ENCODE results near the gene STK32A. TPM values are rescaled to one million over a fixed set of nuclear protein-coding genes. Genes with fewer than 3 reads are reported as not detected.

The STK32A gene
- total and polyA plus RNA-seq, 2 donors (not counting 1 experiment from before 2014, with no cell fraction given) = not detected

DNA sequence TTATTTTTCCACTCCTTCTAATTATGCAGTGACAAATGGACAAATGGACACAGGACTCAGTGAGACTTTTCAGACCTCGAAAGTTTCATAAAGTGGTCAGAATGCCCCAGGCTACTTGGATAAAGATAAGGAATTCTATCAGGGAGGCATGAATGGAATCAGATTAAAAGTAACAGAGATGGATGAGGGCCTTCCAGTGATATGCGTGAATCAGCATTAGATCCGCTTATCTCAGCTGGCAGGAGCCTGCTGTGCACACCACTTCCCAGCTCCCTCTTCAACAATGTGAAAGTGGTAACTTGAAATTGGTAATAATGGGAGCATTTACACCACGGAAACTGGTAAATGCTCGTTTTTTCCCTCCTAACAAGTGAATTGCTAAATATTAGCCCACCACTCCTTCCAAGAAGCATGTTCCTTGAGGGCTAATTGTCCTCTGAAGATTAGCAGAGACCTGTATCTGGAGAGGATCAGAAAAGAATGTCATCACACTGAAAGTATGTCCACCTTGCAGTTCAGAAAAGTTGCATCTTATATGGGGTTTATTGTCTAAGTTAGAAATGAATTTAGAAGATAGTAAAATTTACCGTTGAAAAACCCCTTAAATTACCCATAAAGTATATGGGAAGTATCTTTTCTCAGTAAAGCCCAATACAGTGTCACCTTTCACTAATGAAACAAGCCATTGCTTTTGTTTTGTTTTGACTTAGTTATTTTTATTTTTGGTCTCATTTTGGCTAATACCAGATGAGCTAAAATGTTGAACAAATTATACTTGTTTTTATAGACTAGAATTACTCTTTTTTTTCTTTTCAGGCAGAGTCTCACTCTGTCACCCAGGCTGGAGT, 149.7 kb downstream of the STK32A start:
- ChIA-PET CTCF (no interaction called here), POLR2A (no interaction called here)
- Mint-ChIP-seq H3K27ac (no peak overlapping the region), H3K9me3 (ENCODE audit: insufficient read depth) (no peaks in the 10 kb centered on the region), H3K27me3 (peaks cover 9% of the 10 kb centered on the region), H3K4me3 (no peak overlapping the region), H3K4me1 (no peaks in the 10 kb centered on the region)
- Histone ChIP-seq H3K27me3 (replicated peaks in 1 of 4; ENCODE audit: control extremely low read depth in 1 of 4, control insufficient read depth in 3 of 4, insufficient read depth in 4 of 4, low read length in 3 of 4) (no peaks in the 10 kb centered on the region), H2AFZ (ENCODE audit: insufficient read depth, low read depth, low read length, poor library complexity, severe bottlenecking) (no peak overlapping the region), H3K9ac (ENCODE audit: low read length) (no peak overlapping the region), H3K9me3 (ENCODE audit: control extremely low read depth in 1 of 3, control insufficient read depth in 2 of 3, insufficient read depth in 1 of 3, low read length in 2 of 3) (peaks cover 0 to 3% (median 0%) of the 10 kb centered on the region in 3 donors), H3K4me2 (replicated peaks; ENCODE audit: low read depth, low read length, poor library complexity, severe bottlenecking) (no peak overlapping the region), H3K4me3 (ENCODE audit: control extremely low read depth in 1 of 5, extremely low read depth in 1 of 5, insufficient read depth in 1 of 5, low read depth in 2 of 5, low read length in 4 of 5) (no peak overlapping the region), H3K79me2 (ENCODE audit: control insufficient read depth, insufficient read depth, low read length) (no peaks in the 10 kb centered on the region), H3K4me1 (ENCODE audit: control insufficient read depth in 2 of 2, insufficient read depth in 2 of 2, low read length in 2 of 2) (no peaks in the 10 kb centered on the region), H3K36me3 (replicated peaks in 1 of 2; ENCODE audit: control extremely low read depth in 1 of 2, control insufficient read depth in 1 of 2, extremely low read depth in 1 of 2, insufficient read depth in 2 of 2, low read length in 1 of 2) (no peaks in the 10 kb centered on the region), H4K20me1 (ENCODE audit: control insufficient read depth, insufficient read depth, low read length, poor library complexity, severe bottlenecking) (no peaks in the 10 kb centered on the region), H3K27ac (ENCODE audit: low read length in 2 of 2) (no peak overlapping the region)
- intact Hi-C loops (cut with micrococcal nuclease) = no loop called here
- no peak for TF ChIP-seq EZH2 (IDR thresholded peaks at IDR 0.05; ENCODE audit: borderline replicate concordance, insufficient read depth, low read depth, low read length, poor library complexity, severe bottlenecking)
- TF ChIP-seq, protein P1, sequence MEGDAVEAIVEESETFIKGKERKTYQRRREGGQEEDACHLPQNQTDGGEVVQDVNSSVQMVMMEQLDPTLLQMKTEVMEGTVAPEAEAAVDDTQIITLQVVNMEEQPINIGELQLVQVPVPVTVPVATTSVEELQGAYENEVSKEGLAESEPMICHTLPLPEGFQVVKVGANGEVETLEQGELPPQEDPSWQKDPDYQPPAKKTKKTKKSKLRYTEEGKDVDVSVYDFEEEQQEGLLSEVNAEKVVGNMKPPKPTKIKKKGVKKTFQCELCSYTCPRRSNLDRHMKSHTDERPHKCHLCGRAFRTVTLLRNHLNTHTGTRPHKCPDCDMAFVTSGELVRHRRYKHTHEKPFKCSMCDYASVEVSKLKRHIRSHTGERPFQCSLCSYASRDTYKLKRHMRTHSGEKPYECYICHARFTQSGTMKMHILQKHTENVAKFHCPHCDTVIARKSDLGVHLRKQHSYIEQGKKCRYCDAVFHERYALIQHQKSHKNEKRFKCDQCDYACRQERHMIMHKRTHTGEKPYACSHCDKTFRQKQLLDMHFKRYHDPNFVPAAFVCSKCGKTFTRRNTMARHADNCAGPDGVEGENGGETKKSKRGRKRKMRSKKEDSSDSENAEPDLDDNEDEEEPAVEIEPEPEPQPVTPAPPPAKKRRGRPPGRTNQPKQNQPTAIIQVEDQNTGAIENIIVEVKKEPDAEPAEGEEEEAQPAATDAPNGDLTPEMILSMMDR (IDR thresholded peaks at IDR 0.05) = no peak
- 80% methylated on average over 1 of the region's 6 CpGs for WGBS (ENCODE audit: insufficient coverage)
- ATAC-seq (ENCODE audit: low read depth) (no peak), DNase-seq (no peak)

DNA sequence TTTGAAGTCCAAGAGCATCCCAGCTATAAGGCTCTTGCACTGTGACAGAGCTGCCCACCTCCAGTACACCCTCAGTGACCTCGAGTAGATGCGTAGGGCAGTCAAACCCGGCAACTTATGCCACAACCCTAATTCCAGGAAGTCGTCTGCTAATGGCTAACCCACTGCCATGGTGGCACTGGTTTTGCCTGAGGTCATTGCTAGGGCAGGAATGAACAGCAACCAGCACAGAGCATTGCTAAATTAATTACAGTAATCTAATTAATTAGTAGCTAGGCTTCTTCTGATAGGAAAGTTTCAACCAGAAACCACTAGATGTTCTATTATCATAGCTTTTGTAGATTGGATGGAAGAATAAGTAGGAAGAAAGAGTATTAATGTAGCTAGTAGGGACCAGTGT, 152.3 kb downstream of the STK32A start:
- Mint-ChIP-seq H3K4me1 (no peaks in the 10 kb centered on the region), H3K4me3 (no peak overlapping the region), H3K27ac (no peak overlapping the region), H3K9me3 (ENCODE audit: insufficient read depth) (no peaks in the 10 kb centered on the region), H3K27me3 (peaks cover 13% of the 10 kb centered on the region)
- DNase-seq (no peak), ATAC-seq (ENCODE audit: low read depth) (no peak)
- WGBS (ENCODE audit: insufficient coverage) = 87% methylated on average over 4 of the region's 4 CpGs
- Histone ChIP-seq H3K9me3 (ENCODE audit: control extremely low read depth in 1 of 3, control insufficient read depth in 2 of 3, insufficient read depth in 1 of 3, low read length in 2 of 3) (peaks cover 0 to 3% (median 0%) of the 10 kb centered on the region in 3 donors), H3K79me2 (ENCODE audit: control insufficient read depth, insufficient read depth, low read length) (no peaks in the 10 kb centered on the region), H2AFZ (ENCODE audit: insufficient read depth, low read depth, low read length, poor library complexity, severe bottlenecking) (no peak overlapping the region), H3K36me3 (replicated peaks in 1 of 2; ENCODE audit: control extremely low read depth in 1 of 2, control insufficient read depth in 1 of 2, extremely low read depth in 1 of 2, insufficient read depth in 2 of 2, low read length in 1 of 2) (no peaks in the 10 kb centered on the region), H3K4me3 (ENCODE audit: control extremely low read depth in 1 of 5, extremely low read depth in 1 of 5, insufficient read depth in 1 of 5, low read depth in 2 of 5, low read length in 4 of 5) (no peak overlapping the region), H3K27me3 (replicated peaks in 1 of 4; ENCODE audit: control extremely low read depth in 1 of 4, control insufficient read depth in 3 of 4, insufficient read depth in 4 of 4, low read length in 3 of 4) (no peaks in the 10 kb centered on the region), H3K4me1 (ENCODE audit: control insufficient read depth in 2 of 2, insufficient read depth in 2 of 2, low read length in 2 of 2) (no peaks in the 10 kb centered on the region), H3K9ac (ENCODE audit: low read length) (no peak overlapping the region), H3K4me2 (replicated peaks; ENCODE audit: low read depth, low read length, poor library complexity, severe bottlenecking) (no peak overlapping the region), H4K20me1 (ENCODE audit: control insufficient read depth, insufficient read depth, low read length, poor library complexity, severe bottlenecking) (no peaks in the 10 kb centered on the region), H3K27ac (ENCODE audit: low read length in 2 of 2) (no peak overlapping the region)
- intact Hi-C loops (cut with micrococcal nuclease) = no loop called here
- no peak for TF ChIP-seq EZH2 (IDR thresholded peaks at IDR 0.05; ENCODE audit: borderline replicate concordance, insufficient read depth, low read depth, low read length, poor library complexity, severe bottlenecking)
- TF ChIP-seq, protein P1 (IDR thresholded peaks at IDR 0.05) = no peak
- ChIA-PET POLR2A (no interaction called here), CTCF (no interaction called here)
